BLaER1 treated with 17β-estradiol and CSF1 and Interleukin-3, amounts not matched to agents 10 nM and 100 nM (cell line): Measurements from ENCODE around the gene CABCOCO1.
"Not testable (repeated sequence)": the region's sequence is repeated elsewhere in the genome, so short reads cannot be mapped to it uniquely, and the experiment has no call there.

Experiments used
- H3K27ac ChIP-seq, 11 experiments: shearing (Covaris generic); formaldehyde crosslinking; 2 replicates each; pipeline ENCODE4 v1.8.1; 2022
- H3K27me3 ChIP-seq, 11 experiments: shearing (Covaris generic); formaldehyde crosslinking; 2 replicates each; pipeline ENCODE4 v1.8.1; 2022
- H3K36me3 ChIP-seq, 11 experiments: shearing (Covaris generic); formaldehyde crosslinking; 2 replicates each; pipeline ENCODE4 v1.8.1; 2022
- H3K4me1 ChIP-seq, 10 experiments: shearing (Covaris generic); formaldehyde crosslinking; 2 replicates each; pipeline ENCODE4 v1.8.1; 2022
- H3K4me2 ChIP-seq, 11 experiments: shearing (Covaris generic); formaldehyde crosslinking; 2 replicates each; pipeline ENCODE4 v1.8.1; 2022
- H3K4me3 ChIP-seq, 10 experiments: shearing (Covaris generic); formaldehyde crosslinking; 2 replicates each; pipeline ENCODE4 v1.8.1; 2022
- H3K9ac ChIP-seq, 11 experiments: shearing (Covaris generic); formaldehyde crosslinking; 2 replicates each; pipeline ENCODE4 v1.8.1; 2022
- H3K9me3 ChIP-seq, 11 experiments: shearing (Covaris generic); formaldehyde crosslinking; replicated peaks in 1 of 11; 2 replicates each; pipeline ENCODE4 v1.8.1; 2022
- H4K20me1 ChIP-seq, 11 experiments: shearing (Covaris generic); formaldehyde crosslinking; 2 replicates each; pipeline ENCODE4 v1.8.1; 2022
- Cebpa-rat ChIP-seq, 11 experiments: shearing (Covaris generic); IDR thresholded peaks; 2 replicates each; pipeline ENCODE4 v1.8.1; 2022

CABCOCO1 gene

GRCh38 chr10:61673360-61673759 is 10.6 kb downstream of the CABCOCO1 start:
- no peaks in the 10 kb centered on the region for H3K9me3 ChIP-seq
- H3K27me3 ChIP-seq, result no peaks in the 10 kb centered on the region
- H4K20me1 ChIP-seq, result no peaks in the 10 kb centered on the region
- no peak overlapping the region for H3K4me3 ChIP-seq
- no peaks in the 10 kb centered on the region for H3K36me3 ChIP-seq
- H3K9ac ChIP-seq, result no peak overlapping the region
- no peaks in the 10 kb centered on the region for H3K4me1 ChIP-seq
- no peak overlapping the region for H3K27ac ChIP-seq
- H3K4me2 ChIP-seq, result no peak overlapping the region
- no peak for TF ChIP-seq Cebpa-rat (IDR thresholded peaks at IDR 0.05)

DNA sequence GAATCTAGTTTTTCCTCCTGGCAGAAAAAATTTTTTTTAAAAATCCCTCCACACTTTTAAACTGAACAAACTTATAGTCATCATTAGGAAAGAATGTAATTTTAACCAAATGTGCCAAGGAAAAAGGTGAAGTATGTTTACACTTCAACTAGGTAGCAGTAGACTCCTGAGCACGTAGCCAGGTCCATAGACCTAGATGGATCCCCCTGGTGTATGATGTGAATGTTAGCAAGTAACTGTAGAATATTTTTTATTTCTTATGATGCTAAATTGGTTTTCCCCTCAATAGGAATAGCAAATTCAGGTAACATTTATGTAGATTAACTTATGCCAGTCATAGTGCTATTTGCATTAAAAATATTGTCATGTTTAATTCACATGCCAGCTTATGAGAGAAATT is 19.6 kb downstream of the CABCOCO1 start:
- H3K4me1 ChIP-seq, result no peaks in the 10 kb centered on the region
- no peaks in the 10 kb centered on the region for H3K27me3 ChIP-seq
- no peak overlapping the region for H3K4me3 ChIP-seq
- H3K36me3 ChIP-seq, result no peaks in the 10 kb centered on the region
- no peaks in the 10 kb centered on the region for H4K20me1 ChIP-seq
- H3K9me3 ChIP-seq, result no peaks in the 10 kb centered on the region
- no peak overlapping the region for H3K9ac ChIP-seq
- no peak for TF ChIP-seq Cebpa-rat (IDR thresholded peaks at IDR 0.05)
- no peak overlapping the region for H3K4me2 ChIP-seq
- no peak overlapping the region for H3K27ac ChIP-seq

DNA sequence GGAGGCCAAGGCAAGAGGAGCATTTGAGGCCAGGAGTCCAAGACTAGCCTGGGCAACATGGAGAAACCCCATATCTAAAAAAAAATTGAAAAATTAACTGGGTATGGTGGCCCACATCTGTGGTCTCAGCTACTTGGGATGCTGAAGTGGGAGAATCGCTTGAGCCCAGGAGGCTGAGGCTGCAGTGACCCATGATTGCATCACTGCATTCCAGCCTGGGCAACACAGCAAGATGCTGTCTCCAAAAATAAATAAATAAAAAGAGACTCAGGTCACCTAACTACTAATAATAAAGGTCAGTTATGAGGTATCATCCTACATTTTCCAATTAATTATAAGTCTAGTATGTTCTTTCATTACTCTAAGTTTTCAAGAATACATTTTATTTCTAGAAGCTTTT is 20.6 kb downstream of the CABCOCO1 start:
- H3K4me1 ChIP-seq, result no peaks in the 10 kb centered on the region
- H3K27ac ChIP-seq, result no peak overlapping the region
- H3K9me3 ChIP-seq, result no peaks in the 10 kb centered on the region

GRCh38 chr10:61684894-61685507 is 22.3 kb downstream of the CABCOCO1 start:
- H3K4me2 ChIP-seq, result no peak overlapping the region
- H3K36me3 ChIP-seq, result no peaks in the 10 kb centered on the region
- no peak overlapping the region for H3K9ac ChIP-seq
- H3K27me3 ChIP-seq, result no peaks in the 10 kb centered on the region
- H4K20me1 ChIP-seq, result no peaks in the 10 kb centered on the region
- no peaks in the 10 kb centered on the region for H3K9me3 ChIP-seq
- TF ChIP-seq Cebpa-rat (IDR thresholded peaks at IDR 0.05), result no peak
- no peaks in the 10 kb centered on the region for H3K4me1 ChIP-seq
- H3K4me3 ChIP-seq, result no peak overlapping the region
- no peak overlapping the region for H3K27ac ChIP-seq

More for the DNA sequence above, 20.6 kb downstream of the CABCOCO1 start:
- no peak overlapping the region for H3K9ac ChIP-seq
- H3K27me3 ChIP-seq, result no peaks in the 10 kb centered on the region
- TF ChIP-seq Cebpa-rat (IDR thresholded peaks at IDR 0.05), result no peak; a peak in 1 of 22 replicates
- H3K36me3 ChIP-seq, result no peaks in the 10 kb centered on the region
- H4K20me1 ChIP-seq, result no peaks in the 10 kb centered on the region
- H3K4me3 ChIP-seq, result no peak overlapping the region
- H3K4me2 ChIP-seq, result no peak overlapping the region

DNA sequence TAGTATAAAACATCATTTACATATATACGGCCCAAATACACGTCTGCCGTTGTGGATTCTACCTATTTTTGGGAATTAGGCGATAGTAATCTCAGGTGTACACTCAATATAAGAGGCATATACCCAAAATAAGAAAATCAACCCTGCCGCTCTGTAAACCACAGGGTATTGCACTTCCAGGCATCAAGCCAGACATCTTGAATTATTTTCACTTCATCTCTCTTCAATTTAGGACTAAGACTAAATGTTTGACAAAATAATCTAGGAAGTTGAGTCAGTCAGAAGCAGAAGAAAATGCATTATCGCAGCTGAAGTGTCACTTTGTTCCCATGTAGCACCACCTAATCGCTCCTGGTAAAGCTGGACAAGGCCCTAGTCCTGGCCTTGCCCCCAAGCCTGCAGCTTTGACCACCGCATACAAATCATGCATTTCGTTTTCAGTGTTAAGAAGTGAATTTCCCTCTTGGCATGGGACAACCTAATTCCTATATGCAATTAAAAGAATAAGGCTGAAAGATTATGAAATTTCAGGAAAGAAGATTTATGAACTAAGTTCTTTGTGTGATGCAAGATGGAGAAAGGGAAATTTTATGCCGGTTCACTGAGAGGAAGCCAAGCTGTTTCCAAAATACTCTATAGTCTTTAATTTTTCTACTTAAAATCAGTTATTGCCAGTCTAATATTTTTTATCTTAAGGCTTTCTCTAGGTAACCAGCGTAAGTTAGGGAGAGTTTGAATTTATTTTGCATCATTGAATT is 26.0 kb downstream of the CABCOCO1 start:
- H3K4me1 ChIP-seq, result no peaks in the 10 kb centered on the region
- no peak overlapping the region for H3K9ac ChIP-seq
- no peaks in the 10 kb centered on the region for H3K9me3 ChIP-seq
- no peaks in the 10 kb centered on the region for H4K20me1 ChIP-seq
- TF ChIP-seq Cebpa-rat (IDR thresholded peaks at IDR 0.05), result no peak
- no peaks in the 10 kb centered on the region for H3K36me3 ChIP-seq
- H3K27ac ChIP-seq, result no peak overlapping the region
- no peak overlapping the region for H3K4me2 ChIP-seq
- H3K27me3 ChIP-seq, result no peaks in the 10 kb centered on the region
- no peak overlapping the region for H3K4me3 ChIP-seq

GRCh38 chr10:61691667-61692066 is 28.9 kb downstream of the CABCOCO1 start:
- H4K20me1 ChIP-seq, H3K9me3 ChIP-seq, H3K27ac ChIP-seq, H3K36me3 ChIP-seq, H3K4me3 ChIP-seq, H3K4me2 ChIP-seq, H3K9ac ChIP-seq, H3K4me1 ChIP-seq, H3K27me3 ChIP-seq: not testable (repeated sequence)

DNA sequence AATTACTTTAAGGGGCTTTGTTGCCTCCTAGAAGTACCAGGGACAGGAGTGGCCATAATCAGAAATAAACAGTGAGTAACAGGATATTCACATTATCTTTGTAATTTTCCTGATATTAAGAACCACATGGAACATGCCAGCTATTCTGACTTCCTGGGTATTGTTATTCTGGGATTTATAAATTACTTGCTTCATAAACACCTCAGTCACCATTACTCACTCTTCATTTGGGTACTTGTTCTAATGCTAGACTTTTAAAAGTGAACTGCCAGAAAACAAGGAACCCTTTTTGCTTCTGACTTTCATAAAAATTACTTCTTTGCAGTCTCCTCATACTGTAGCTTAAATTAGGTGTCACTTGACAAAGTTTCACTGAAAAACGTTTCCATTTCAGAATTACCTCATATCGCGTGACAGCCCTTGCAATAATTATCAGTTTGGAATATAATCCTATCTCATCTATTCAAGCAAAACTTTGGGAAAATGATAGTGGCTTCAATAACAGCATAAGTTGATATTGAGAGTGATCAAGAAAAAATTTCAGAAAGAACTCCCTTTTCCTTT is 29.8 kb downstream of the CABCOCO1 start:
- no peaks in the 10 kb centered on the region for H4K20me1 ChIP-seq
- H3K27ac ChIP-seq, result no peak overlapping the region
- no peaks in the 10 kb centered on the region for H3K36me3 ChIP-seq
- H3K4me3 ChIP-seq, result no peak overlapping the region
- H3K9ac ChIP-seq, result no peak overlapping the region
- no peak overlapping the region for H3K4me2 ChIP-seq
- no peaks in the 10 kb centered on the region for H3K9me3 ChIP-seq
- no peaks in the 10 kb centered on the region for H3K27me3 ChIP-seq
- no peaks in the 10 kb centered on the region for H3K4me1 ChIP-seq
- no peak for TF ChIP-seq Cebpa-rat (IDR thresholded peaks at IDR 0.05)

DNA sequence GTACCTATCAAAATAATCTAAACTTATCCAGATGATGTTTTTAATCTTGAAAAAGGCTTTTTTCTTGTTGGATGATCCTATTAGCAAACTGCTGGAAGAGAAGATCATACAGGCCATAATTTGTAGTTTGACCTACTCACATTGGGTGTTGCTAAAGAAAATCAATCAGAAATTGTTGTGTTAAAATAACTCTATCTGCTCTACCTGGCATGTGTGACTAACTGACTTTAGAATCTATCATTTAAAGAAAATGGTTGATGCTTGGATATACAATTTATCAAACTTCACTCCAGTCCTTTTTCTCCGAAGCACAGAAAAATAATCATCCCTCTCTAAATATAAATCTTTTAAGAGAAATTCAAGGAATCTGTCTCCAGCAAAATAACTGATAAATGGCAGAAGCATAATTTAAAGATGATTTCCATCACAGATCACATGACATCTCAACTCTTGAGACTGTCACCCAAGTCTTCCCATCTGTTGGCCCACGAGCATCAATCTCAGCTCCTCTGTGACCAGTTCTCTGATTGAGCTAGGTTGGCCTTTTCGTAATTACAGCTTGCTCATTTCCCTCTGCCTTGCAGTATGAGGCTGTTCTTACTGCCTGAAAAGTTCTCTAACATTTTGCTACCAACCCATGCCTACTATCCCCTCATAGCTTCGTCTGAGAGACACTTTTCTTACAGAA is 36.4 kb downstream of the CABCOCO1 start:
- H3K4me3 ChIP-seq, result no peak overlapping the region
- H3K4me1 ChIP-seq, result peaks cover 0 to 12% (median 0%) of the 10 kb centered on the region in 10 experiments; a peak in 1 of 20 replicates
- no peak for TF ChIP-seq Cebpa-rat (IDR thresholded peaks at IDR 0.05)
- no peak overlapping the region for H3K27ac ChIP-seq
- H3K9me3 ChIP-seq, result no peaks in the 10 kb centered on the region
- no peak overlapping the region for H3K4me2 ChIP-seq
- no peaks in the 10 kb centered on the region for H4K20me1 ChIP-seq
- no peaks in the 10 kb centered on the region for H3K27me3 ChIP-seq
- H3K9ac ChIP-seq, result no peak overlapping the region
- no peaks in the 10 kb centered on the region for H3K36me3 ChIP-seq

GRCh38 chr10:61701055-61701705 is 38.5 kb downstream of the CABCOCO1 start:
- Histone ChIP-seq H3K4me2 (no peak overlapping the region), H3K9me3 (no peaks in the 10 kb centered on the region), H3K27ac (no peak overlapping the region), H3K4me3 (no peak overlapping the region), H3K4me1 (peaks cover 0 to 12% (median 0%) of the 10 kb centered on the region in 10 experiments; a peak in 1 of 20 replicates), H3K36me3 (no peaks in the 10 kb centered on the region), H3K9ac (no peak overlapping the region), H4K20me1 (no peaks in the 10 kb centered on the region), H3K27me3 (no peaks in the 10 kb centered on the region)
- no peak for TF ChIP-seq Cebpa-rat (IDR thresholded peaks at IDR 0.05)
